HG02610 (cell line): Measurements from ENCODE around the gene ADORA1.

Source experiments
- ATAC-seq: cut with Tn5 transposase; IDR thresholded peaks from one replicate; pipeline ENCODE4 v1.9.1; 2021; ENCODE audit warnings: mild to moderate bottlenecking, moderate library complexity; ENCODE audit not compliant: unreplicated experiment

The ADORA1 gene

GRCh38 chr1:203093754-203094410 is 33.6 kb upstream of the ADORA1 start:
- ATAC-seq = no peak

- no peak for ATAC-seq
Measured at GRCh38 chr1:203095061-203095690, 32.4 kb upstream of the ADORA1 start.

- ATAC-seq = no peak
Measured at GRCh38 chr1:203096566-203096965, 31.0 kb upstream of the ADORA1 start.

- no peak for ATAC-seq
Measured at GRCh38 chr1:203097001-203097400, 30.5 kb upstream of the ADORA1 start.

- no peak for ATAC-seq
Measured at GRCh38 chr1:203098445-203098844, 29.1 kb upstream of the ADORA1 start.

GRCh38 chr1:203098914-203099520 is 28.5 kb upstream of the ADORA1 start:
- ATAC-seq = no peak

GRCh38 chr1:203099805-203100515 is 27.6 kb upstream of the ADORA1 start:
- no peak for ATAC-seq

- no peak for ATAC-seq
Measured at GRCh38 chr1:203100516-203100869, 27.0 kb upstream of the ADORA1 start.

GRCh38 chr1:203101813-203102634 is 25.5 kb upstream of the ADORA1 start:
- no peak for ATAC-seq

- no peak for ATAC-seq
Measured at GRCh38 chr1:203103216-203103615, 24.3 kb upstream of the ADORA1 start.

GRCh38 chr1:203103829-203104495 is 23.6 kb upstream of the ADORA1 start:
- no peak for ATAC-seq

GRCh38 chr1:203104789-203105390 is 22.6 kb upstream of the ADORA1 start:
- ATAC-seq = no peak

- ATAC-seq = no peak
Measured at GRCh38 chr1:203112475-203112874, 15.1 kb upstream of the ADORA1 start.

GRCh38 chr1:203113308-203113707 is 14.2 kb upstream of the ADORA1 start:
- no peak for ATAC-seq

GRCh38 chr1:203114202-203114601 is 13.3 kb upstream of the ADORA1 start:
- ATAC-seq = no peak

GRCh38 chr1:203116091-203116820 is 11.3 kb upstream of the ADORA1 start:
- ATAC-seq = no peak

- ATAC-seq = no peak
Measured at GRCh38 chr1:203117611-203118575, 9.6 kb upstream of the ADORA1 start.
